ACHN (cell line): Measurements from ENCODE around the gene RIN1.
A peak's percentile ranks its signal among the peaks of the same experiment; 100 is the strongest.
"Not testable (repeated sequence)": the region's sequence is repeated elsewhere in the genome, so short reads cannot be mapped to it uniquely, and the experiment has no call there.

Experiments used
- DNase-seq: peaks from one replicate; pipeline ENCODE4 v3.0.0-alpha.2; 2015
- in situ Hi-C: cut with HindIII; loops from 2 replicates; pipeline ENCODE4 v1.10.0; 2017; ENCODE audit warnings: low sequenced_read_pairs, low pct_ligation_motif_present, low pct_unique_long_range_greater_than_20kb

RIN1 gene

DNA sequence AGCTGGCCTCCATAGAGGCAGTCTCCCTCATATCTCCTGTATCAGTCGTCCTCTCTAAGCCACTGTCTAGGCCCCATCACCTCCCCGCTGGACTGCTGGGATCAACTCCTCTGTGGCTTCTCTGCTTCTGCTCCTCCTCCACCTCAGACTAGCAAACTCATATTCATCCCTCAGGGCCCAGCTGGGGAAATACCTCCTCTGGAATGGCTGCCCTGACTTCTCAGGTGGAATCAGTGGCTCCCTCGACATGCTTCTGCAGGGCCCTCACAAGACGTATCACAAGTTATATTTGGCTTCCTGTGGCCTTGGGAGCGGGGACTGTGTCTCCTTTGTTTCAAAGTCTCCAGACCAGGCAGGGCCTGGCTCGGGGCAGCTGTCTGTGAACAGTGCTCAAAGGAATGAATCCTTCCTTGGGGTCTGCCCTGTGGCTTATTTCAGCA is 25.3 kb upstream of the RIN1 start:
- in situ Hi-C loops = no loop called here
- no peak for DNase-seq

DNA sequence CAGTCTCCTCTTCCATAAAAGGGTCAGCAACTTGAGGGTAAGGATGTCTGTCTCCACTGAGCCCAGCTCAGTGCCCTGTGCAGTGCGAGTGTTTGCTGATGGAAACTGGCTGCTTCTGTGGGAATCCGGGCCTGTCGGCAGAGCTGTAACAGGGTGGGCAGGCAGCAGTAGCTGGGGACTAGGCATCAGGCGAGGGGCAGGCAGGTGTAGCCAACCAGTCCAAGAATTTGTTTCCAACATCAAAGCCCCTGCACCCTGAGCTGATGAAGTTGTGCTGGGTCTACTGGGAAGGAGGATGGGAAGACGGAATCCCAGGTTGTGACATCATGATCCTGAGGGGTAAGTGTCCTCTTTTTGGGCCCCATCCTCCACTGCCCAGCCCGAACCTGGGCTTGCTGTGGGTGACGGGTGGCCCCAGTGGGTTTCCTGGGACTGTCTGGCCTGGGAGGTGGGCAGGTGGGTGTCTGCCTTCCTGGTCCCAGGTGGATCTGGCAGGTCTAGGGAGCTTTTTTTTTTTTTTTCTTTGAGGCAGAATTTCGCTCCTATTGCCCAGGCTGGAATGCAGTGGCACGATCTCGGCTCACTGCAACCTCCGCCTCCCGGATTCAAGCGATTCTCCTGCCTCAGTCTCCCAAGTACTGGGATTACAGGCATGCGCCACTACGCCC is 24.3 kb upstream of the RIN1 start:
- DNase-seq = no peak
- in situ Hi-C loops = no loop called here

DNA sequence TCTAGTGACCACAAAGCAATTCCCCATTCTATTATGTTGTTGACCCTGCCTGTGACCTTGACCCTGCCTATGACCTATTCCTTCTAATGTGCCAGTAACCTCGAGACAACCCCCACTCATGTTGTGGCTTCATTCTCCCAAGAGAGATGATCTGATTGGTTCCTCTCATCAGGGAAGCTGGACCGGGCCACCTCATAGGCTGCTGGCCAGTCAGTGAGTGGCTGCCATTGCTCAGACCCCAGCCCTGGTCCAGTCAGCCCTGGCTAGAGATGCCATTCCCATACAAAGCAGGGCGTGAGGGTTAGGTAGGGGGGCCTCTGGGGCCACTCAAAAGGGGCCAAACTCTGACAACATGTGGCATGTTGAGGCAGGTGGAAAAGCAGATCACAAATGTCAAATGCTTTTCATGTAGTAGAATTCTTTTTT is 23.4 kb upstream of the RIN1 start:
- in situ Hi-C loops = no loop called here
- DNase-seq = no peak

DNA sequence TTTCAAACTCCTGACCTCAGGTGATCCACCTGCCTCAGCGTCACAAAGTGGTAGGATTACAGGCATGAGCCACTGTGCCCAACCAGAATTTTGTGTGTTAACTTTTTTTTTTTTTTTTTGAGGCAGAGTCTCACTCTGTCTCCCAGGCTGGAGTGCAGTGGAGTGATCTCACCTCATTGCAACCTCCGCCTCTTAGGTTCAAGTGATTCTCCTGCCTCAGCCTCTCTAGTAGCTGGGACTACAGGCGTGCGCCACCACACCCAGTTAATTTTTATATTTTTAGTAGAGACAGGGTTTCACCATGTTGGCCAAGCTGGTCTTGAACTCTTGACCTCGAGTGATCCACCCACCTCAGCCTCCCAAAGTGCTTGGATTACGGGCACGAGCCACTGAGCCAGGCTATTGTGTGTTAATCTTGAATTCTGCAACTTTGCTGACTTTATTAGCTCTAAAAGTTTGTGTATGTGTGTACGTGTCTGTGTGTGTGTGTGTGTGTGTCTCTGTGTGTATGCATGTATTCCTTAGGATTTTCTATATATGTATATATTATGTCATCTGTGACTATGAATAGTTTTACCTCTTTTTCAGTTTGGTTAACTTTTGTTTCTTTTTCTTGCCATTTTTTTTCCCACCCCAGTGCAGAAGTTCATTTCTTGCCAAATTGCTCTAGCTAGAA is 14.5 kb upstream of the RIN1 start:
- in situ Hi-C loops = not testable (repeated sequence)

DNA sequence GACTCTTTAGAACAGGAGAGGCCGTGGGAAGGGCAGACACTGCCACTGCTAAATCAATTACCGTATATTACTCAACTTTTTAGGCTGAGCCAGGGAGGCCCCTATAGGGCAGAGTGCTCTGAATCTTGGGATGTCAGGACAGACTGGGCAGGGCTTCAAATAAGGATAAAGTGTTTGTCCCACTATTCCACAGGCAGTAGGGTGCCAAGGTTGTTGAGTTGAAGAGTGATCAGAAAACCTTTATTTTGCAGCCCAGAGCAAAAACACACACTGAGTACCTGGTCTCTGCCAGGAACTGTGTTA is 12.8 kb upstream of the RIN1 start:
- DNase-seq = no peak
- in situ Hi-C loops = no loop called here

More for the DNA sequence above, 14.5 kb upstream of the RIN1 start:
- not testable (repeated sequence) for DNase-seq

DNA sequence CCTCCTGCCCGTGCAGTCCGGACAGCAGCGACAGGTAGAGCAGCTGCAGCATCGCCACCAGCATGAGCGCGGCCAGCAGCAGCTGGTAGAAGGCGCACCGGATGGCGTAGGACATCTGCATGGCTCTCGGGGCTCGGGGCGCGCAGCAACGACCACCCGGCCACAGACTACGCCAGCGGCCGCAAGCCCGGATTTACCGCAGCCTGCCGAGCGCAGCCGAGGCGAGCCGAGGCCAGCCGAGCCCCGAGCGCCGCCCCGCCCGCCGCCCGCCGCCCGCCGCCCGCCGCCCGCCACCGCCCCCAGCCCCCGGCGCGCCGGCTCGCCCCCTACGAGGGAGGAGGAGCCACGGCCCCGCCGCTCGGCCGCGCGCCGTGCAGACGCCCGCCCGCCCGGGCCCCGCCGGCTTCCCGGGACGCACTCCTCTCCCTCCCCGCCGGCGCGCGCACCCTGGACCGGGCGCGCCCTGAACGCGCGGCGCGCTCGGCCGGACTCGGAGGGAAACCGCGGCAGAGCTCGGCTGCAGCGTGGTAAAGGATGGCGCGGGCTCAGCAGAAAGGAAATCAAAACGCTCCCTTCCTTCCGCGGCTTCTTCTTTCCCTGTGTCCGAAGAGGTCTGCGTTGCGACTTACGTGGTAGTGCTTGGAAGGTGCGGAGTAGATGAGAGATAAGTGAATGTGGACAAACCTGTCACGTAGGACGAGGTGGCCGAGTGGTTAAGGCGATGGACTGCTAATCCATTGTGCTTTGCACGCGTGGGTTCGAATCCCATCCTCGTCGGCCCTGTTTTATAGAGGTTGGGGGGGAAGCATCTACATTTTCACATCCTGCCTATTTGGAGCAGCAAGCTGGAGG is 11.4 kb upstream of the RIN1 start, which contains the start of gene B4GAT1:
Gene B4GAT1 (minus strand): TSS at position 205 of the 852 bp plus-strand sequence. CDS start 84 bp downstream, at position 121.
- peak; percentile 86 for DNase-seq
- in situ Hi-C loops = no loop called here

DNA sequence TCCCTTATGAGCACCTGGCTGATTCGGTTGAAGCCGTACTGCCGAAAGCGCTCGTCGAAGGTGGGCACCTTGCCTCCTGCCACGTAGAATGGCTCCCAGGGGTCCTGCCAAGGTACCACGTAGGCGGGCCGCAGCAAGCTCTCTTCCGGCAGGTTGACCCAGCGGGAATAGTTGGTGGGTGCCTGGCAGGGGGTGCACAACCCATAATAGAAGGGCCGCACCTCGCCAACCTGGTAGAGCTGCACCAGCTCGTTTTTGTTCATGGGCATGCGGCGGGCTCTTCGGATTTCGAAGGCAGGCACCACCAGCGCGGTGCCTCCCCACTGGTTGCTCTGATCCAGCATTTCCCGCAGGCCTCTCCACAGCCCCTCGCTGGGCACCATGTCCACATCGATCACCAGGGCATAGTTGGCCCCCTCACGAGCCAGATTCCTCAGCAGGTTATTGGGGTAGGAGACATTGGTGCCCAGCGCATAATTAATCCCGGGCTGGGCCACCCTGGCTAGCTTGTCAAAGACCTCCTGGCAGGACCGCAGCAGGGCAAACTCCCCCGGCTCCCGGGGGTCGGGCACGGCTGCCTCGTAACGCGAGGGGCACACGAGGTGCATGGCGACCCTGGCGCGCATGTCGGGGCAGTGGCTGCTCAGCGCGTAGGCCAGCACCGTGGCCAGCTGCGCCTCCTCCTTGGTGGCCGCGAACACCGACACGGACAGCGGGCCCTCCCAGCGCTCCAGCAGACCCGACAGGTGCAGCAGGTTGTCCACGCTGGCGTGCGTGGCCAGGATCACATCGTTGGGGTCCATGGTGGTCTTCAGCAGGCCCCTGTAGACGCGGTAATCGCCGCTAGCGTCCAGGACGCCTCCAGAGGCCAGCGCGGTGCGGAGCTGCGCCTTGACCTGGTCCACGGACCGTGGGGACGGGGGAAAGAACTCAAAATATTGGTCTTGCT is 10.5 kb upstream of the RIN1 start:
- in situ Hi-C loops = no loop called here
- DNase-seq = no peak

DNA sequence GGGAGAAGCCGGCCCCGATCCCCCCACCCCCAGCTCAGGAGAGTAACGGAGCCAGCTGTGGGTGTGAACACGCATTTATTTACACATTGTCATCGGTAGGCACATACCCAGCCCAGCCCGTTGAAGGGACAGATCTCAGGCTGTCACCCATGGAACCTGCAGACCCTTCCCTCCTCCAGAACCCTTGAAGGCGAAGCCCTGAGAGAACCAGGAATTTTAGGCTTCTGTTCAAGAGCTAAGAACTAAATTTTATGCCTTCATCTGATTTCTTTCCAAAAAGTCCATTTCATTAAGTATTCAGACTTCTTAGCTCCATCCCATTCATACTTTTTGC is 9.0 kb upstream of the RIN1 start:
- in situ Hi-C loops = no loop called here

DNA sequence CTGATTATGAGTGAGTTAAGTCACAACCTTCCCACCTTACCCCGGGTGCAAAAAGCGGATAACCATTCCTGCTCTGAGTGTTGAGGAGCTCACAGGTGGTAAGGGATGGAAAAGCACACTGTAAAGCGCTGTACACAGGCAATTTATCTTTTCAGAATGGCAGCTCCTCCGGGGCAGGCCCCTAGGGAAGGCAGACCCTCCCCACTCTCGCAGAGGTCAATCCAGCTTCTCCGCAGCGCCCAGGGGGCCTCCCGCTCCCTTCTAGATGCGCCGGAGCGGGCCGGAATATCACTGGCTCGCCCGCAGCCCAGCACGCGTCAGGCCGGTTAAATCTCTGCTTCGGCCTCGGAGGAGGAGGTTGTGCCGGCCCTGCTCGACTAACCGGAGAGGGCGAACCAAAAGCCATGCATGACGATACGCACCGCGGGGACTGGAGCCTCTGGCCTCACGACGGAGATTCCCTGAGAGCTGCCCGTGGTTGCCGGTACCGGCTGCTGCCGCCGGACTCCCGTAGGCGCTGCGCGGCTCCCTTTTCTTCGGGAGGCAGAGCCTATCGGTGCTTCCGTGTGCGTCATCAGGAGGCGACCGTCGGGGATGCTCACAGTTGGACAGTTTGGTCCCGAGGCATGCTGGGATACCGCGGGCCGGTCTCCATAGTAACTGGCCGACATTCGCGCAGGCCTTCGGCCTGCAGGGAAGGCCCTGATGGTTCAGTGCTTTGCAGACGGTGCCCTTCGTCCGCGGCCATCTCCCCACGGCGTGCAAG is 8.5 kb upstream of the RIN1 start, which contains the start of gene BRMS1:
Gene BRMS1 (minus strand): TSS at position 555 of the 766 bp plus-strand sequence. CDS start 2,870 bp downstream, outside the sequence.
- in situ Hi-C loops = no loop called here
- DNase-seq = peak; percentile 95

More for the DNA sequence above, 9.0 kb upstream of the RIN1 start:
- no peak for DNase-seq

DNA sequence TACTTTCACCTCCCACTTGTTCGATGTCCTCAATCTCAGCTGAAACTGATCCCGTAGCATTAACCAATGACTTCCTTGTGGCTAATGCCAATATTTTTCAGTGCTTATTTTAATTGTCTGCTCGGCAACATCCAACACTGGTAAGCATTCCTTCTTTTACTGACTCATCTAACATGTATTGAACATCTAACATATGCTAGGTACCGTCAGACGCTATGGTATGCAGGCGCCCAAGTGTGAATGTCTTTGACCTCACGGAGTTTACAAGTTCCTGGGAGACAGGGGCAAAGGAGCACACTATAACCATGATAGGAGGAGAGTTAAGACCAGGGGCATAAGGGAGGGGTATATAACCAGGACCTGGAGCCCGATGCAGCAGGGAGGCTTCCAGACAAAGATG is 6.9 kb upstream of the RIN1 start:
- no peak for DNase-seq

DNA sequence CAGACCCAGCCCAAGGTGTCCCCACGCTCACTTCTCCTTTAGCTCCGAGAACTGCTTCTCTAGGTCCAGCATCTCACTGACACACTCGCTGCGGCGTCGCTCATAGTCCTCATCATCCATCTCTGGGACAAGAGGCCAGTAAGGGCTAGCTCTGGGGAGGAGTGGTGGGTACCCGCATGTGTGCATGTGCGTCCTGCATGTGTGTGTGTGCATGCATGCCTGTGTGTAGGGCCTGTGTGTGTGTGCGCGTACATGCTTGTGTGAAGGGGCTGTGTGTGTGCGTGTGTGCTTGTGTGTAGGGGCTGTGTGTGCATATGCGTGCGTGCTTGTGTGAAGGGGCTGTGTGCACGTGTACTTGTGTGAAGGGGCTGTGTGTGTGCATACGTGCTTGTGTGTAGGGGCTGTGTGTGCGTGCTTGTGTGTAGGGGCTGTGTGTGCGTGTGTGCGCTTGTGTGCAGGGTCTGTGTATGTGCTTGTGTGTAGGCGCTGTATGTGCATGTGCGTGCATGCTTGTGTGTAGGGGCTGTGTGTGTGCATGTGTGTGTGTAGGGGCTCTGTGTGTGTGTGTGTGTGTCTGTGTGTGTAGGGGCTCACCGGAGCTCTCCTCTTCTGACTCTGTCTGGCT is 5.4 kb upstream of the RIN1 start:
- DNase-seq = no peak
- in situ Hi-C loops = no loop called here

More for the DNA sequence above, 6.9 kb upstream of the RIN1 start:
- in situ Hi-C loops = no loop called here

DNA sequence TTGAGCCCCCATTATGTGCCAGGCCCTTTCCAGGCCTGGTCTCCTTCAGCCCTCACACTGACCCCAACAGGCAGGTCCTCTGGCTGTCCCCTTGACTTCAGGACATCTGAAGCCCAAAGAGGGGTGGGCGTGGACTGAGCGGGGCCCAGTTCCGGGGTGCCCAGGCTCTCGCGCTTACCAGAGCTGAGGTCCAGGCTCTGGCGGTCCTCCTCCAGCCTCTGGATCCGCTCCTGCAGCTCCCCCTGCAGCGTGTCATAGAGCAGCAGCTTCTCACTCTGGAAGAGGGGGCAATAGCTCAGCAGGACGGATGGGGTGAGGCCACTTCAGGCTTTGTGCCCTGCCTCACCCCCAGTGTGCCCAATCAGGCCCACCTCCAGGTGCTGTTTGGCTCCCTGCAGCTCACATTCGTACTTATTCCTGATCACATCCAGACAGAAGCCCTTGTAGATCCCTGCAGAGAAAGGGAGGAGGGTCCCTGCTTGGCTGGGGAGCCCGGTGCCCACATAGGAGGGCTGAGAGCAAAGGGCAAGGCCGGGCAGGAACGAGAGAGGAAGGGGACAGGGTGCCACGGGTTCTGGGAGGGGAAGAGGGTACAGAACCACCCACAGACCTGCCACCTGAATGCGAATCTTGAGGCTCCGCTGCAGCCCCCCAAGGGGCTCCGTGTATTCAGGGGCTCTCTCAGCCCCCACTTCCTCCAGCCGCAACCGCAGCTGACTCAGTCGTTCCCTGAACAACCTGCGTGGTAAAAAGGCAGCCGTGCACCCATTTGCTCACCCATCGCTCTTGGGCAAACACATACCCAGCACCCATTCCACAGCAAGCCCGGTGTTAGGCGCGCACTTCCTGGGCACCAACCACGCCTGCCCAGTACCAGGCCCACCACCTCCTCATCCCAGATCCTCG is 4.6 kb upstream of the RIN1 start:
- in situ Hi-C loops = no loop called here
- no peak for DNase-seq

DNA sequence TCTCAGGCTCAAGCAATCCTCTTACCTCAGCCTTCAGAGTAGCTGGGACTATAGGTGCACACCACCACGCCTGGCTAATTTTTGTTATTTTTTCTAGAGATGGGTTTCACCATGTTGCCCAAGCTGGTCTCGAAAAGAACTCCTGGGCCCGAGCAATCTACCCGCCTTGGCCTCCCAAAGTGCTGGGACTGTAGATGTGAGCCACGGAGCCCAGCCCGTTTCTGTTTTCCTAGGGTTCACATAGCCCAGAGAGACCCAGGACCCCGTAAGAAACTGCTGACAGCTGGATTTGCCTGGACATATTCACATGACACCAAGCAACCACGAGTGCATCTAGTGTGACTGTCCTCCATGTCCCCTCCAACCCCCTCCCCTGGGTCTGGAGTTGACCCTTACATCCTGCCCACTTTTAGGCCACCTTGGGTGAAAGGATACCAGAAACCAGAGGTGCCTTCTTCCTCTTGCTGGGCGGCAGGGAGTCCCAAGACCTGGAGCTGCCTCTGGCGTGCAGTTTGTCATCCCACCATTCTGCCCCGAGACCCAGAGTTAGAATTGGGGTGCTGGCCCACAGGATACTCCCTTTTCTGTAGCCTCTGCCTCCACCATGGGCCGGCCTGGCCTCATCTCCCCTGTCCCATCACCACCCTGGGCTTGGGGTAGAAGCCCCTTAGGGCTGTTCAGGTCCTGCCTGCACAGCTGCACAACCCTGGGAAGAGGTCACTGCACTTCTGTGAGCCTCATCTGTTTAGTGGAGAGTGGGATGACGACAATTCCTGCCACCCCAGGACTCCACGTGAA is 3.7 kb upstream of the RIN1 start:
- in situ Hi-C loops = no loop called here
- no peak for DNase-seq

DNA sequence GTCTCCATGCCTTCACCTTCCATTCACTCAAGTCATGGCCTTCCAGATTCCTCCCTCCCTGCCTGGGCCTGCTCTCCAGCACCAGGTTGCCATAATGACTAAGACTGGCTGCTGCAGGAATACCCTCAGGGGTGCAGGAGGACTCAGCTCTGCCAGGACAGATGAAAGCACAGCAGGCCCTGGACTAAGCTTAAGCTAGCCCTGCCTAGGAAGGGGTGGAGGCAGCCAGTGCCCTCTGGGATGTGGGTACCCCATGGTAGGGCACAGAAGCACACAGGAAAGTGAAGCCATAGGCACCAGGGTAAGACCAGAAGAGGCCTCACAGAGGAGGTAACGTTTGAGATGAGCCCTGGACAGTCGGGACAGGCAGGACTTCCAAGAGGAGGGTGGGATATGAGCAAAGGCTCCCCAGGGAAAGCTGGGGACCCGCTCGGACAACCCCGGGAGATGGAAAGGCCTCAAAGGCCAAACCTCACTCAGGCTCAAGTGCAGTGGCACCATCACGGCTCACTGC is 3.0 kb upstream of the RIN1 start:
- in situ Hi-C loops = no loop called here
- no peak for DNase-seq
